ENCODE data around the gene FAM9C. TPM values are rescaled to one million over a fixed set of nuclear protein-coding genes. Genes with fewer than 3 reads are reported as not detected.

The FAM9C gene
- total RNA-seq, 4 donors from 2014 or later, result 0.17 to 0.22 TPM; not detected in 2

DNA sequence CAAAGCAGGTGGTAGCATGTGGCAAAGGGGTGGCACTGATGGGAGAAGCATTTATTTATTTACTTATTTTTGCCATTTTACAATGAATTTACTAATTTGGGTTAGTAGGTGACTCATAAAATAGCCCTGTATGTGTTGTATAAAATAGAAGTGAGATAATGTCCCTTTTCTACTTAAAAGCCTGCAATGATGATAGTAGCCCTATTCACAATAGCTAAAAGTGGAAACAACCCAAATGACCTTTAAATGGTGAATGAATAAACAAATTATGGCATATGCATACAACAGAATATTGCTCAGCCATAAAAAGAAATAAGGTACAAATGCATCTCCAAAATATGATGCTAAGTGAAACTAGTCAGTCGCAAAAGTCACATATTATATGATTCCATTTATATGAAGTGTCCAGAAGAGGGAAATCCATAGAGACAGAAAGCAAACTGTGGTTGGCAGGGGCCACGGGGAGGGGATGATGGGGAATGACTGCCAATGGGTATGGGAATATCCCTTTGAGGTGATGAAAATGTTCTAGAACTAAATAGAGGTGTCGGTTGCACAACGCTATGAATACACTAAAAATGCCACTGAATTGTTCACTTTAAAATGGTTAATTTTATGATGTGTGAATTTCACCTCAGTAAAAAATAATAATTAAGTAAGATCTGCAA, 35.8 kb upstream of the FAM9C start:
- TF ChIP-seq, protein P1, sequence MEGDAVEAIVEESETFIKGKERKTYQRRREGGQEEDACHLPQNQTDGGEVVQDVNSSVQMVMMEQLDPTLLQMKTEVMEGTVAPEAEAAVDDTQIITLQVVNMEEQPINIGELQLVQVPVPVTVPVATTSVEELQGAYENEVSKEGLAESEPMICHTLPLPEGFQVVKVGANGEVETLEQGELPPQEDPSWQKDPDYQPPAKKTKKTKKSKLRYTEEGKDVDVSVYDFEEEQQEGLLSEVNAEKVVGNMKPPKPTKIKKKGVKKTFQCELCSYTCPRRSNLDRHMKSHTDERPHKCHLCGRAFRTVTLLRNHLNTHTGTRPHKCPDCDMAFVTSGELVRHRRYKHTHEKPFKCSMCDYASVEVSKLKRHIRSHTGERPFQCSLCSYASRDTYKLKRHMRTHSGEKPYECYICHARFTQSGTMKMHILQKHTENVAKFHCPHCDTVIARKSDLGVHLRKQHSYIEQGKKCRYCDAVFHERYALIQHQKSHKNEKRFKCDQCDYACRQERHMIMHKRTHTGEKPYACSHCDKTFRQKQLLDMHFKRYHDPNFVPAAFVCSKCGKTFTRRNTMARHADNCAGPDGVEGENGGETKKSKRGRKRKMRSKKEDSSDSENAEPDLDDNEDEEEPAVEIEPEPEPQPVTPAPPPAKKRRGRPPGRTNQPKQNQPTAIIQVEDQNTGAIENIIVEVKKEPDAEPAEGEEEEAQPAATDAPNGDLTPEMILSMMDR (IDR thresholded peaks at IDR 0.05; ENCODE audit: low read depth), result no peak

DNA sequence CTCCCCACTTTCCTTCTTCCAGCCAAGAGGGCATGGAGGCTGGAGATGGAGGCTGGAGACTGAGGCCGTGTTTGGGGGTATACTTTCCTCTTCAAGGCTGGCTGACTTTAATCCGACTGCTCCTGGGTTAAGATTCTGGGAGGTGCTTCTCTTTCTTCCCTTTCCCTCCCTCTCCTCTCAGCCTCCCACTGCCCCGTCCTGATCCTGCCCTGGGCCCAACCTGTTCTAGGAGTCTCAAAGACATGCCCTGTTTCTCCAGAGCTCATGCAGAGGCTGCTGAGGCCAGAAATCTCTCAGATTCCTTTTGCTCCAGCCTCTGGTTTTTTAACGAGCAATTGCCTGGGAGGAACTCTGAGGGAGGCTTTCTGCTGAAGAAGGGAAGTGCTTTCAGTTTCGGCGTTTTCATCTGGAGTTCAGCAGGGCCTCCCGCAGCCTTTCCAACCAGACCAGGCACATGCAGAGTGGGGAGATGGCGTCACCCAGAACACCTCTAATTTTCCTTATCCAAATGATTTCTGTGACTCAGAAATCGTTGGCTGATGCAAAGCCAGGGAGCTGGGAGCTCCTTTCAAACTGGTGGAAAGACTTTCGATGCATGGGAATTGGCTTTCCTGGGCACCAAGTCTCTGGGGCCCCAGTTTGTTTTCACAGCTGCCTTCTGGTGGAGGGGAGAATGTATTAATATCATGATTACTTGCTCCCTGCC, 34.5 kb upstream of the FAM9C start:
- TF ChIP-seq, protein P1 (IDR thresholded peaks at IDR 0.05; ENCODE audit: low read depth), result no peak

DNA sequence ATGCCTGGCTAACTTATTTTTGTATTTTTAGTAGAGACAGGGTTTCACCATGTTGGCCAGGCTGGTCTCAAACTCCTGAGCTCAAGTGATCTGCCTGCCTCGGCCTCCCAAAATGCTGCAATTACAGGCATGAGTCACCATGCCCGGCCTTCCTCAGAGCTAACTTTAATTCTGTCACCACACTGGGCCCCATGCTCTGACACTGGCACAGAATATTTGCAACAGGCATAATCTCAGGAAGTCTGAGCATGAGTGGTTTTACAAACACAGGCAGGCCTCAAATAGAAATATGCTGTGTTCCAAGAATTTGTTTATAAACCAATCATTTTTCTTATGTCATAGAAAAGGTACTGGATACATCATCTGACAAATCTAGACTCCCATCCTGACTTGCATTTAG, 32.7 kb upstream of the FAM9C start:
- TF ChIP-seq, protein P1 (IDR thresholded peaks at IDR 0.05; ENCODE audit: low read depth), result no peak

DNA sequence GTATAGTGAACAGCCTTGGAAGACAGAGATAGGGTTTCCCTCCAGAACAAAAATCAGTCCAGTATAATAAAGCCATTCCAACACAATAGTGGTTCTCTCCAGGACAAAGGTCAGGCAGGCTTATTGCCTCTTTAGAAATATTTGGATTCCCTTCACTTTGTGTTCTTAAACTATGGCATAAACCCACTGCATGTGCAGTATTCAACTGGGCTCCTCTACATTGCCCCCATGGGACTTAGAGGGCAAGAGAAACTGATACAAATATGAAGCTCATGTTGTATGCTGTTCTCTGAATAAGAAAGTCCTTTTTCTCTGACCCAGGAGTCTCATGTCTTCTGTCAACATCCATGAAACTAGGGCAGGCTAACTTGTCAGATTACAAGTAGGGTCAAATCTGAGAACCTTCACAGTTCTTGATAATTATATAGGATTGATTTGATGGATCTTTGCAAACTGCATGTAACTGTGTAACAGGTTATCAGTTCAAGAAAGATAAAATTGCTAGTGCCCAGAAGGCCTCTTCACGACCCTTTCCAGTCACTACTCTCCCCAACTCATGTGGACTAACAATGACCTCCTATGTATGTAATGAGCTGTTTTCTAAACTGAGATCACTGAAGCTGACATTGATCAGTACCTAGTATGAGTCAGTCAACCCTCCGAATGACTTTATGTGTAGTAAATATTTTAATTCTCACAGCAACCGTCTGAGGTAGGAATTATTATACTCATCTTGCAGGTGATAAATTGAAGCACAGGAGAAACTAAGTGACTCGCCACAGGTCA, 31.9 kb upstream of the FAM9C start:
- TF ChIP-seq, protein P1 (IDR thresholded peaks at IDR 0.05; ENCODE audit: low read depth), result no peak

DNA sequence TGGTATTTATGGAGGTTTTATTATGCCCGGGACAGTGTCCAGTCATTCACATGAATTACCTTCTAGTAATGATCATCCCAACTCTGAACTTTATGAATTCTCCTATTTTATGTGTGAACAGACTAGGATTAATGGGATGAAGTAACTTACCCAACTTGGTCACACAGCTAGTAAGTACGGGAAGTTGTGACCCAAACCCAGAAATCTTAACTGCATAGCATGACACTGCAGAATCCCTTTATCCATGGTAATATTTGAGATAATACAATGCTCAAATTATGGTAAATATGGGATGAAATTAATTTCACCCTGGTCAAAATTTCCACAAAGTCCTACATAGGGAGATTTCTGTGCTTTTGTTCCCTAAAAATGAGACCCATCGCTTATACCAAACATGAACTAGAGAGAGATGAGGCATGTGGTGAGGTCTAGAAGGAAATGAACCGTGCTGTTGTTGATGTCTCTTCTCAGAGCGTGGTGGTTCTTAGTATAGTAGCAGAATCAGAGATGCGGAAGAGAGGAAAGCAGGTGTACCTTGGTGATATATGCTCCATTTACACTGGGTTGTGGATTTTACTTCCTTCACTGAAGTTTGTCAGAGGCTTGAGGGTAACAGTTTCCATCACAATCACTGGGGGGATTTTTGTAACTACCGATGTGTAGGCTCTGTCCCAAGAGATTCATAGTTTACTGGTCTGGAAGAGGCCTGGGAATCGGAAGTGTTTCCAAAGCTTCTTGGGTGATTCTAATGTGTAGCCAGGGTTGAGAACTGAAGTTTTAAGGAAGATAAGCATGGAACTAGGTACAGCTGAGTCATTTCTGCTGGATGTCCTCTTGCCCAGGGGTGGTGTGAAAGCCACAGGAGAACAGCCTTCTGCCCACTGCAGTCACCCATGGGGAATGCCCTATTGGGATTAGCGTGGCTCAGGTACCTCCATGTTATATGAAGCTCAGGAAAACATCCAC, 30.2 kb upstream of the FAM9C start:
- TF ChIP-seq, protein P1 (IDR thresholded peaks at IDR 0.05; ENCODE audit: low read depth), result no peak

DNA sequence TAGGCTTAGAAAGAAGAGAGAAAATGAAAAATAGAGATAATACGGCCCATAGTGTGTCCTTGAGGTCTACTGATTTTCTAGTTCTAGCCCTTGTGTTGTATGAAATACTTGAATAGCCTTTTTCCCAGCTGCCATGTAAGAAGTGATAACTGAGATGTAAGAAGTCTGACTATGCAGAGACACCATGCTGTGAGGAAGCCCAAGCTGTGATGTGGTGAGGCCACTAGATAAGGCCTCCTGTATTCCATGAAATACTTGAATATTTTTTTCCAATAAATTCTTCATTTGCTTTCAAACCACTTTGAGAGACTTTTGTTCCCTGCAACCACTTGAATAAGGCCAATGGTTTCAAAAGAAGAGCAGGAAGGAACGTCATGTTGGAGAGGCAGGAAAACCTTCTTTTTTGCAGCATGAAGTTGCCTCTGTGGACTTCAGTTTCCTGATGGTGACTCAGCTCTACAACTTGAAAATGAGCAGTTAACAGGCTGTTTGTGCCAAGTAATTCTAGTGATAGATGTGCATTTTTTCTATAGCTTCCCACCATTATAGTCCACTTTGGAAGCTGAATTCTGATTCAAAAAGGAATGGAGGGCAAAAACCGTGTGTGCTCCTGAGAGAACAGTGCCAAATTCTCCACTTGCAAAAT, 25.5 kb upstream of the FAM9C start:
- TF ChIP-seq, protein P1 (IDR thresholded peaks at IDR 0.05; ENCODE audit: low read depth), result no peak
